ENCODE results near the gene MARS2.
"Not testable (repeated sequence)": the region's sequence is repeated elsewhere in the genome, so short reads cannot be mapped to it uniquely, and the experiment has no call there.

The MARS2 gene

DNA sequence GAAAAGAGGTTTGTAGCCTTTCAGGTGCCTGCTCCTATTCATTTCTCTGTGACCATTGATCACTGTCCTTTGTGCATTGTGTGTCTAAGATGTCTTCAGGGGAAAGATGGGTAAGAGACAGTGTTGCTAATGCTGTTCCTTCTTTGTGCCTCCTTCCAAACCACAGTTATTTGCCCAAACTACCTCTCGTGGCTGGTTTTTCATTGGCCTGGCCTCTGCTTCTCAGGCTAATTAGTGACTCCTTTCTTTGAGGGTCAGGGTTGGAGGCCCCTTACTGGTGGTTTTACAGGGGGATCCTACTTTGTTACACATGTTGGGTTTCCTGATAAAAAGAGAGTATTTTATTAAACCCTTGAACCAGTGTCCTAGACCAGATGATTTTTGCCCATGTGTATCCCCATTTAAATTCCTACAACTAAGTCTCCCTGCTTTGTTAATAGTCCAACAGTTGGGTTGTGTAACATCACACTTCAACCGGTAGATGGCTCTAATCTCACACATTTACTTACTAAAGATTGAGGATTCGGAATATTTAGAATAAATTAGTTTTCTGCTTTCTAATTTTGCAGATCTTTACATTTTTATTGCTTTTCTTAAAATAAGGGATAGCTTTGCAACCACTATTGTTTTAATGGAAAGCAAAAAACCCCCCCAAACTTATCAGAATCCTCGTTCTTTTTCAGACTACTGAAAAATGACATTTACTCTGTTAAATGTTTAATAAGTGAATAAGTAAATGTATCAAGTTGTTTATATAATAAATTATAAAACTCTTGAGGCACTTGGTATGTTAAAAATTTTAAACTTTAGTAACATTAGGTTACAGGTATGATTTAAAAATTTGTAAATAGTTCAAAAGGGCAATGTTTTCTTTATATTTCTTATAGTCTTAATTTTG lies 2.4 kb downstream of the MARS2 start:
- no peak for DNase-seq

DNA sequence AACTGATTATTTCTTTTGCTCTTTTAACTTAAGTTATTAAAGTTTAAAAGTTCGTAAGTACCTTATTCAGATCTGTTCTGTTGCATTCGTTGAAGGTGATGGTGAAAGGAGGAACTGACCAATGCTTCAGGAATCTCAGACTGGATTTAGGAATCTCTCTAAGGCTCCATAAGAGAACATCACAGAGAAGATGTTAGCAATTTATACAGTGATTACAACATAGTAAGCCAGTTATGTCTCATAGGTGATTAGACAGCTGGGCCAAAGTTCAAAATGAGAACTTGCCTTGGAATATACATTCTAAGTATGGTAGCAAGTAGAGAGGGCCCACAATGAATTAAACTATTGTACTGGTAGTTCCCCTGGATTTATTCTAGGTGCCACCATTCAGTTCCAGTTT lies 3.2 kb downstream of the MARS2 start:
- DNase-seq: no peak

DNA sequence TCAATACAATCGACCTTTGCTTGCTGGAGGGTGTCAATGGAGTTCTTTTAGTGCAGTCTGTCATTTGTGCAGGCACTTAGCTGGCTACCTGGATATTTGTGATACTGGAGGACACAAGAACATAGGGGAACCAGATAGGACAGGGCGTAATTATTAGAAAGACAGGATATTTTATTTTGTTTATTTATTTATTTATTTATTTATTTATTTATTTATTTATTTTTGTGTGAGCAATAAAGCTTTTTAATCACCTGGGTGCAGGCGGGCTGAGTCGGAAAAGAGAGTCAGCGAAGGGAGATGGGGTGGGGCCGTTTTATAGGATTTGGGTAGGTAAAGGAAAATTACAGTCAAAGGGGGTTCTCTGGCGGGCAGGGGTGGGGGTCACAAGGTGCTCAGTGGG lies 4.0 kb downstream of the MARS2 start:
- DNase-seq: not testable (repeated sequence)

DNA sequence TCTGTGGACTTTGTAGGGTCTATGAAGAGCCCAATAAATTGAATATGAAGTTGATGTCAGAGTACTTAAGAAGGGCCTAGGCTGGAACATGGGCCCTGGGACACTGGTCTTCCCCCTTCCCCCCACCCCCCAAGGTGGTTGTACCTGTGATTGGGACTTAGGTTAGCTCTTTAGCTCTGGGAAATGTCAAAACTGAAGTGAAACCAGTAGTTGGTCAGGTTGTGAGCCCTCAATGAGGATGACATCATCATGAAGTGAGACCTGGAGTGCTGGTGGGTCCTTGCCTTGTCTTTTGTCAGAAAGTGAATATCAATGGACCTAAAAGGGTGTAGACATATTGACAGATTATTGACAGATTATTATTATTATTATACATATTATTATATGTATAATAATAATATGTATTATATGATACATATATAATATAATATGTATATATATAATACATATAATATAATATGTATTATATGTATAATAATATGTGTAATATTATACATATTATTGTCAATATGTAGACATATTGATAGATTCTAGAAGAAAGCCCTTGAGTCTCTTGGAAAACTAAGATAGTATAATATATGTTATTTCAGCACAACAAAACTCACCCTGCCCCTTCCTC lies 5.4 kb downstream of the MARS2 start:
- no peak for DNase-seq

DNA sequence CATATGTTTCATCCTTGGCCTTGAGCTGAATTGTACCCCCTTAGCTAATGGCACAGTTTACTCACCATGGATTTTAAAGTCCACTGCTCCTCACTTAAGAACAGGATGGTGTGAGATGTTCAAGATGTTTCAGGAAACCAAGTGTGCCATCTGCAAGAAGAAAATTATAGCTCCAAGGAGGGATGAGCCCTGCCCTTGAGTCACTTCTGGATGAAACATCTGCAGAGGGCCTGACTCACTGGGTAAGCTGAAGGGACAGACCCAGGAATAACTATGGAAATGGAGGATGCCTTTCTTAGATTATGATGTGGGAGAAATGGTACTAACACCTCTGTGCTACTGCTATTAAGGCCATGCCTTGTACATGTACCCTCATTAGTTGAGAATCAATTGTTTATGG lies 6.4 kb downstream of the MARS2 start:
- no peak for DNase-seq

DNA sequence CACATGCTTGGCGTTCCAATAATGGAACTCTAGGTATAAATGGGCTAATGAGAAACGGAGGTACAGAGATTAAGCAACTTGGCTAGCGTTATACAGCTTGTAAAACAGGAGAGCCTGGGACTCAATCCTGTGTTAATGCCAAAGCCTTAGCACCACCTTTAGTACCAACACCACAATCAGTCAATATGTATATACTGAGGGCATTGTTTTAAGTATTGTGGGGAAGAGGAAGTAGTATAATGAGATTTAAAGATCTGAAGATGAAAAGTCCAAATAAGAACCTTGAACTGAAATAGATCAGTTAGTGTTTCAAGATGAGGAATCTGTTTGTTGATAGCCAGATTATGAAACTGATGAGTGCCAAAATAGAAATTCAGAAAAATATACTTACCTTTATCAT lies 8.1 kb downstream of the MARS2 start:
- DNase-seq: no peak

DNA sequence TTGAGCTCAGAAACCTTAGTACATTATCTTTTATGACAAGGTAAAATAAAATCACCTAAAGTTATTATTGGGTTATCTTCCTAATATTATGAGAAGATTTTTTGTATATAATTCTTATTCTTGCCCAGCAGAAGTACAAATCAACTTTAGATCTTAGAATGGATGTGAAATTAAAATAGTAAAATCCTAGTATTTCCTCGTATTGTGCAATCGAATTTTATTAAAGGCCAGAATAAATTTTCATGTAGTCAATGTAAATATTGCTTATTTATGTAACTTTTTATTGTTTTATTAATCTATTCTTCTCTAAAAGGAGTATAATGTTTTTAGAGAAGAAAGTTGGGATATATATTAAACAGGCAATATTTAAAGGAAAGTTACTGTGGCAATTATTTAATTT lies 12.7 kb downstream of the MARS2 start:
- no peak for DNase-seq

DNA sequence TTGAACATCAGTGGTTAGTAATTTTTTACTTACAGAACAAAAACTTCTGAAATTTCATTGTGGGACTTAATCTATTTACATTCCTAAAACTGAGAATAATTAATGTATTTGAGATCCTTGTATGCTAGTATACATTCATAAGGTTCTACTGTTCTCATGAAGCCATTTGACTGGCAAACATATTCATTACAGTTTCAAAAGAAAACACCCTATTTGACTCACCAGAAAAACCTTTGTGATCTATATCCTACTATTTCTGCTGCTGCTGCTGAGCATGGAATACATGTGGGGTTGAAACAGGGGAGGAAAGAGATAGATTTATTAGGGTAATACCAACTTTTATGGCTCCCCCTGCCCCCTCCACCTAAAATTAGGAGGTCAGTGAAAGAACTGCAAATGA lies 21.8 kb downstream of the MARS2 start:
- no peak for DNase-seq

DNA sequence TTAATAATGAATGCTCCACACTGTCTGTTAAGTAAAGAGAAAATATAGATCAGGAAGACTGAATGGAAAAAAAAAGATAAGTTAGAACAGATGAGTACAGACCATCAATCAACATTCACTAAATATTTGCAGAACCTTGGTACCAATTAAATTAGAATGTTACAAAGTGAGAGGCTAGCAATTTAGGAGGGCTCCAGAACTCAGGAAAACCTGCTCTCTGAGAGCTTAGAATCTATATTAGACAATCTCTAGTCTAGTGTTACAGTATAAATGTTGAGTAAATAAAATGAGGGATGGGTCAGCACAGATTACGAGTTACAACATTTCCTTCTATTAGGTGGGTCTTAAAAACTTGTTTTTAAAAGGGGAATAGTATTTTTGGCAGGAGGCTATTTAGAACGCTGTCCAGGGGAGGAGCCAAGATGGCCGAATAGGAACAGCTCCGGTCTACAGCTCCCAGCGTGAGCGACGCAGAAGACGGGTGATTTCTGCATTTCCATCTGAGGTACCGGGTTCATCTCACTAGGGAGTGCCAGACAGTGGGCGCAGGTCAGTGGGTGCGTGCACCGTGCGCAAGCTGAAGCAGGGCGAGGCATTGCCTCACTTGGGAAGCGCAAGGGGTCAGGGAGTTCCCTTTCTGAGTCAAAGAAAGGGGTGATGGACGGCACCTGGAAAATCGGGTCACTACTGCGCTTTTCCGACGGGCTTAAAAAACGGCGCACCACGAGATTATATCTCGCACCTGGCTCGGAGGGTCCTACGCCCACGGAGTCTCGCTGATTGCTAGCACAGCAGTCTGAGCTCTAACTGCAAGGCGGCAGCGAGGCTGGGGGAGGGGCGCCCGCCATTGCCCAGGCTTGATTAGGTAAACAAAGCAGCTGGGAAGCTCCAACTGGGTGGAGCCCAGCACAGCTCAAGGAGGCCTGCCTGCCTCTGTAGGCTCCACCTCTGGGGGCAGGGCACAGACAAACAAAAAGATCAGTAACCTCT lies 23.7 kb downstream of the MARS2 start:
- not testable (repeated sequence) for DNase-seq

DNA sequence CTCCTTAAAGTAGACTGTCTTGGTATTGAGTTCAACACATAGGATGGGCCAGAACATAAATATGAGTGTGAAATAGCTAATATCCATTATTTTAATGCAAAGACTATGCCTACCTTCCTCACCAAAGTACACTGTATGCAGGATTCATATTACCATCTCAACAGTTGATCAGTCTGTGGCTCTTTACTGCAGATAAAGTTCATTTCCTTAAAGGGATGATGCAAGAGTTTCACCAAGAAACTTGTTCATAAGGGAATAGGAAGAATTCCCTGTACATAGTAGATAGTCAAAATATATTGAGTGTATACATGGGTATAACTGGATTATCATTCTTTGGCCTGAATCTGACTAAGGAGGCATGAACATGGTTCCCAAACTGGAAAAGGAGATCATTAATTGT lies 35.0 kb downstream of the MARS2 start:
- DNase-seq: no peak

All from activated CD8-positive, alpha-beta memory T cell treated with anti-CD3 and anti-CD28 coated beads for 24 hours (primary cell).